ENCODE measurements around the gene HOXB7. TPM values are rescaled to one million over a fixed set of nuclear protein-coding genes. Genes with fewer than 3 reads are reported as not detected.

Gene HOXB7
- 1.5 and 4.1 TPM in 2 replicates for total RNA-seq (2012; rRNA removed)

- peaks cover 18% of the 10 kb centered on the region for H3K27me3 ChIP-seq (ENCODE audit: control insufficient read depth, insufficient read depth, low read length)
- H3K36me3 ChIP-seq (ENCODE audit: insufficient read depth, low read length), result no peaks in the 10 kb centered on the region
- H3K4me3 ChIP-seq (ENCODE audit: low read length), result peak within 1 kb of the TSS; percentile 95
- H3K4me1 ChIP-seq (ENCODE audit: control insufficient read depth, insufficient read depth, low read length), result peaks cover 25% of the 10 kb centered on the region
- peak within 1 kb of the TSS; percentile 99 for H3K4me2 ChIP-seq (ENCODE audit: low read length)
- H3K9me3 ChIP-seq (replicated peaks; ENCODE audit: low read length), result no peaks in the 10 kb centered on the region
- peak within 1 kb of the TSS; percentile 98 for H3K9ac ChIP-seq (ENCODE audit: low read depth, low read length)
These were observed at the start of gene HOXB7 for GRCh38 chr17:48610282-48611211. TSS of gene HOXB7 (minus strand) at chr17:48611017. CDS start at chr17:48610918, 99 bp downstream.

GRCh38 chr17:48655913-48656312 is 45.1 kb upstream of the HOXB7 start:
- Histone ChIP-seq H3K36me3 (ENCODE audit: insufficient read depth, low read length) (no peaks in the 10 kb centered on the region), H3K4me3 (ENCODE audit: low read length) (no peak overlapping the region), H3K4me1 (ENCODE audit: control insufficient read depth, insufficient read depth, low read length) (no peaks in the 10 kb centered on the region), H3K9me3 (replicated peaks; ENCODE audit: low read length) (no peaks in the 10 kb centered on the region), H3K4me2 (ENCODE audit: low read length) (no peak overlapping the region), H3K9ac (ENCODE audit: low read depth, low read length) (no peak overlapping the region), H3K27me3 (ENCODE audit: control insufficient read depth, insufficient read depth, low read length) (peaks cover 53% of the 10 kb centered on the region)

GRCh38 chr17:48649741-48650140 is 38.9 kb upstream of the HOXB7 start:
- Histone ChIP-seq H3K4me1 (ENCODE audit: control insufficient read depth, insufficient read depth, low read length) (peaks cover 4% of the 10 kb centered on the region), H3K36me3 (ENCODE audit: insufficient read depth, low read length) (no peaks in the 10 kb centered on the region), H3K4me3 (ENCODE audit: low read length) (no peak overlapping the region), H3K4me2 (ENCODE audit: low read length) (no peak overlapping the region), H3K9ac (ENCODE audit: low read depth, low read length) (no peak overlapping the region), H3K9me3 (replicated peaks; ENCODE audit: low read length) (no peaks in the 10 kb centered on the region), H3K27me3 (ENCODE audit: control insufficient read depth, insufficient read depth, low read length) (peaks cover 59% of the 10 kb centered on the region)

GRCh38 chr17:48647963-48648245 is 37.1 kb upstream of the HOXB7 start:
- no peak overlapping the region for H3K9ac ChIP-seq (ENCODE audit: low read depth, low read length)

GRCh38 chr17:48647103-48647962 is 36.5 kb upstream of the HOXB7 start:
- Histone ChIP-seq H3K9ac (ENCODE audit: low read depth, low read length) (no peak overlapping the region), H3K4me1 (ENCODE audit: control insufficient read depth, insufficient read depth, low read length) (peaks cover 4% of the 10 kb centered on the region), H3K4me3 (ENCODE audit: low read length) (peak overlapping the region; percentile 62), H3K9me3 (replicated peaks; ENCODE audit: low read length) (no peaks in the 10 kb centered on the region), H3K36me3 (ENCODE audit: insufficient read depth, low read length) (no peaks in the 10 kb centered on the region), H3K27me3 (ENCODE audit: control insufficient read depth, insufficient read depth, low read length) (peaks cover 76% of the 10 kb centered on the region), H3K4me2 (ENCODE audit: low read length) (peak overlapping the region; percentile 83)

More at GRCh38 chr17:48647963-48648245, 37.1 kb upstream of the HOXB7 start:
- Histone ChIP-seq H3K36me3 (ENCODE audit: insufficient read depth, low read length) (no peaks in the 10 kb centered on the region), H3K4me2 (ENCODE audit: low read length) (peak overlapping the region; percentile 83), H3K9me3 (replicated peaks; ENCODE audit: low read length) (no peaks in the 10 kb centered on the region), H3K27me3 (ENCODE audit: control insufficient read depth, insufficient read depth, low read length) (peaks cover 75% of the 10 kb centered on the region), H3K4me1 (ENCODE audit: control insufficient read depth, insufficient read depth, low read length) (peaks cover 4% of the 10 kb centered on the region), H3K4me3 (ENCODE audit: low read length) (no peak overlapping the region)

- no peaks in the 10 kb centered on the region for H3K9me3 ChIP-seq (replicated peaks; ENCODE audit: low read length)
- no peak overlapping the region for H3K4me3 ChIP-seq (ENCODE audit: low read length)
- H3K4me1 ChIP-seq (ENCODE audit: control insufficient read depth, insufficient read depth, low read length), result peaks cover 4% of the 10 kb centered on the region
- no peak overlapping the region for H3K4me2 ChIP-seq (ENCODE audit: low read length)
- peaks cover 82% of the 10 kb centered on the region for H3K27me3 ChIP-seq (ENCODE audit: control insufficient read depth, insufficient read depth, low read length)
- no peak overlapping the region for H3K9ac ChIP-seq (ENCODE audit: low read depth, low read length)
- no peaks in the 10 kb centered on the region for H3K36me3 ChIP-seq (ENCODE audit: insufficient read depth, low read length)
These were observed 35.6 kb upstream of the HOXB7 start for GRCh38 chr17:48646183-48647102.

- Histone ChIP-seq H3K9ac (ENCODE audit: low read depth, low read length) (no peak overlapping the region), H3K36me3 (ENCODE audit: insufficient read depth, low read length) (no peaks in the 10 kb centered on the region), H3K9me3 (replicated peaks; ENCODE audit: low read length) (no peaks in the 10 kb centered on the region), H3K4me2 (ENCODE audit: low read length) (no peak overlapping the region), H3K27me3 (ENCODE audit: control insufficient read depth, insufficient read depth, low read length) (peaks cover 90% of the 10 kb centered on the region), H3K4me3 (ENCODE audit: low read length) (no peak overlapping the region), H3K4me1 (ENCODE audit: control insufficient read depth, insufficient read depth, low read length) (peaks cover 4% of the 10 kb centered on the region)
These were observed 34.9 kb upstream of the HOXB7 start for GRCh38 chr17:48645639-48646182.

- Histone ChIP-seq H3K4me2 (ENCODE audit: low read length) (no peak overlapping the region), H3K4me1 (ENCODE audit: control insufficient read depth, insufficient read depth, low read length) (peaks cover 4% of the 10 kb centered on the region), H3K9me3 (replicated peaks; ENCODE audit: low read length) (no peaks in the 10 kb centered on the region), H3K4me3 (ENCODE audit: low read length) (no peak overlapping the region), H3K27me3 (ENCODE audit: control insufficient read depth, insufficient read depth, low read length) (peaks cover 93% of the 10 kb centered on the region), H3K36me3 (ENCODE audit: insufficient read depth, low read length) (no peaks in the 10 kb centered on the region), H3K9ac (ENCODE audit: low read depth, low read length) (no peak overlapping the region)
These were observed 34.2 kb upstream of the HOXB7 start for GRCh38 chr17:48644910-48645557.

- Histone ChIP-seq H3K36me3 (ENCODE audit: insufficient read depth, low read length) (no peaks in the 10 kb centered on the region), H3K9me3 (replicated peaks; ENCODE audit: low read length) (no peaks in the 10 kb centered on the region), H3K4me2 (ENCODE audit: low read length) (no peak overlapping the region), H3K9ac (ENCODE audit: low read depth, low read length) (no peak overlapping the region), H3K4me3 (ENCODE audit: low read length) (no peak overlapping the region), H3K27me3 (ENCODE audit: control insufficient read depth, insufficient read depth, low read length) (peaks cover 93% of the 10 kb centered on the region), H3K4me1 (ENCODE audit: control insufficient read depth, insufficient read depth, low read length) (peaks cover 4% of the 10 kb centered on the region)
These were observed 33.3 kb upstream of the HOXB7 start for GRCh38 chr17:48644159-48644558.

- no peaks in the 10 kb centered on the region for H3K36me3 ChIP-seq (ENCODE audit: insufficient read depth, low read length)
- no peak overlapping the region for H3K9ac ChIP-seq (ENCODE audit: low read depth, low read length)
- H3K9me3 ChIP-seq (replicated peaks; ENCODE audit: low read length), result no peaks in the 10 kb centered on the region
- H3K27me3 ChIP-seq (ENCODE audit: control insufficient read depth, insufficient read depth, low read length), result peaks cover 97% of the 10 kb centered on the region
- no peak overlapping the region for H3K4me2 ChIP-seq (ENCODE audit: low read length)
- H3K4me1 ChIP-seq (ENCODE audit: control insufficient read depth, insufficient read depth, low read length), result peaks cover 4% of the 10 kb centered on the region
- H3K4me3 ChIP-seq (ENCODE audit: low read length), result no peak overlapping the region
These were observed 32.8 kb upstream of the HOXB7 start for GRCh38 chr17:48643697-48644012.
